GM12878 (cell line): ENCODE data around the gene MED19. TPM values are rescaled to one million over a fixed set of nuclear protein-coding genes. Genes with fewer than 3 reads are reported as not detected.
A peak's percentile ranks its signal among the peaks of the same experiment; 100 is the strongest.

Experiments
- CBFB ChIP-seq: IDR thresholded peaks from 2 replicates; pipeline ENCODE4 v1.6.1; 2016; ENCODE audit warnings: antibody characterized with exemption, low read depth
- CBX3 ChIP-seq: fragments of 200-600 bp; sonication (generic); IDR thresholded peaks from 2 replicates; pipeline ENCODE4 v1.6.1; 2016; ENCODE audit warnings: low read depth, borderline replicate concordance
- GATAD2B ChIP-seq: fragments of 450-650 bp; conservative IDR thresholded peaks from 2 replicates; pipeline ENCODE4 v1.6.1; 2017; ENCODE audit warnings: low read depth, mild to moderate bottlenecking, moderate library complexity
- KLF5 ChIP-seq: fragments of 450-650 bp; IDR thresholded peaks from 2 replicates; pipeline ENCODE4 v1.6.1; 2014; ENCODE audit warnings: mild to moderate bottlenecking; ENCODE audit not compliant: partially characterized antibody
- MEF2A ChIP-seq: IDR thresholded peaks from 2 replicates; pipeline ENCODE4 v1.6.1; 2011; ENCODE audit warnings: low read depth, mild to moderate bottlenecking, low read length, moderate library complexity; ENCODE audit not compliant: insufficient read depth
- NRF1 ChIP-seq: conservative IDR thresholded peaks from 2 replicates; pipeline ENCODE4 v1.6.1; 2011; ENCODE audit warnings: mild to moderate bottlenecking, low read depth, low read length, improper control_type of control experiment
- RAD51 ChIP-seq: fragments of 450-650 bp; IDR thresholded peaks from 2 replicates; pipeline ENCODE4 v1.6.1; 2016; ENCODE audit warnings: moderate library complexity, mild to moderate bottlenecking, inconsistent platforms
- RFX5 ChIP-seq: IDR thresholded peaks from 2 replicates; pipeline ENCODE4 v1.6.1; 2011; ENCODE audit warnings: low read depth, low read length, improper control_type of control experiment
- TCF3 ChIP-seq: IDR thresholded peaks from 2 replicates; pipeline ENCODE4 v1.6.1; 2012; ENCODE audit warnings: low read depth, mild to moderate bottlenecking, low read length, borderline replicate concordance; ENCODE audit not compliant: insufficient read depth
- polyA plus RNA-seq, 11 experiments: library from polyadenylated mRNA; depleted of rRNA in 4 of 11; unstranded in 6 of 11; stranded (reverse) in 5 of 11; fragments of >200 nt; fragmentation: Nextera tagmentation in 4 of 11; fragmentation: Illumina TruSeq in 1 of 11; extraction: Ambion mirVana in 4 of 11; extraction: Trizol in 1 of 11; gene quantifications; 1 replicate in 1 of 11; 2 replicates in 10 of 11; pipeline versions ENCODE4 v1.2.1 to v1.2.3, GENCODE V29; 2011 to 2016; ENCODE audit warnings: inconsistent platforms in 2 of 11, missing spikeins in 2 of 11, low read depth in 1 of 11
- total RNA-seq, 4 experiments: library from RNA; depleted of rRNA in 3 of 4; stranded (reverse); fragments of >200 nt in 3 of 4; fragmentation: Illumina TruSeq in 1 of 4; extraction: Trizol in 1 of 4; gene quantifications; 2 replicates each; pipeline versions ENCODE4 v1.2.1 to v1.2.3, GENCODE V29; 2013 to 2021
- TF ChIP-seq, protein P1 (sequence below): fragments of 450-650 bp; IDR thresholded peaks from 2 replicates; pipeline ENCODE4 v1.6.1; 2017; ENCODE audit warnings: antibody characterized with exemption, mild to moderate bottlenecking, moderate library complexity
- TF ChIP-seq, protein P2 (sequence below): fragments of 450-650 bp; IDR thresholded peaks from 2 replicates; pipeline ENCODE4 v1.6.1; 2016; ENCODE audit warnings: mild to moderate bottlenecking
- TF ChIP-seq, protein P3 (sequence below): fragments of 450-650 bp; IDR thresholded peaks from 2 replicates; pipeline ENCODE4 v1.6.1; 2018; ENCODE audit warnings: mild to moderate bottlenecking, low read depth, moderate library complexity; ENCODE audit not compliant: partially characterized antibody
- TF ChIP-seq, protein P4 (sequence below): fragments of 450-650 bp; formaldehyde crosslinking; IDR thresholded peaks from 2 replicates; pipeline ENCODE4 v1.5.0; 2022; ENCODE audit warnings: mild to moderate bottlenecking, missing genetic modification characterization
- TF ChIP-seq, protein P5 (sequence below): fragments of 450-650 bp; IDR thresholded peaks from 2 replicates; pipeline ENCODE4 v1.6.1; 2016; ENCODE audit warnings: mild to moderate bottlenecking, moderate library complexity, borderline replicate concordance

Gene MED19
- total and polyA plus RNA-seq, 10 of the 15 experiments (the other 5 are each of a cell fraction or from before 2014, with no cell fraction given): 4.9 to 28.2 (median 17.3) TPM

DNA sequence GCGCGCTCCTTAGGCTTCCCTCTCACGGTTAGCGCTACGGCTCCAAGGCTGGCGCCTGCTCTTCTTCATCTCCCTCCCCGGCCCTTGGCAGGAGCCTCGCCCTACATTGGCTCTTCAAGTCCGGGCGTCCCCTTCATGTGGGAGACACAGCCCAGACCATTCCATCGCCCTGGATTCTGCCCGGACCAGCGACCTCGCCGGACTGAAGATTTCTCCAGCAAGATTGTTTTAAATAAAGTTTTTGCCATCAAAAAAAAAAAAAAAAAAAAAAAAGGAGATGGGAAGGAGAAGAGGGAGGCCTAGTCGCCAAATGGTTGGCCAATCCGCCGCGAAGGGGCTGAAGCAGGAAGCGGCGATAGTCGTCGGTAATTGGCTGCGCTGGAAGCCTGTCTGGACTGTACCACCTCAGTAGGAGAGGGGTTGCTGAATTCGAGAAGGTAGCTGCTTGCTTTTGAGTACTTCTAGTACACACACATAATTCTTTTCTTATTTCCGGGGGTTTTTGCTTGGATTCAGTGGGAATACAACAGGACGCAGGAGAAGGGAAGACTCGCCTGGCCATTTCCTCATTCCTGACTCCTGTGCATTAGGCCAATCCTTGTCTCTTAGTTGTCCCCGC is 44.8 kb downstream of the MED19 start (continued):
- TF ChIP-seq, protein P1, sequence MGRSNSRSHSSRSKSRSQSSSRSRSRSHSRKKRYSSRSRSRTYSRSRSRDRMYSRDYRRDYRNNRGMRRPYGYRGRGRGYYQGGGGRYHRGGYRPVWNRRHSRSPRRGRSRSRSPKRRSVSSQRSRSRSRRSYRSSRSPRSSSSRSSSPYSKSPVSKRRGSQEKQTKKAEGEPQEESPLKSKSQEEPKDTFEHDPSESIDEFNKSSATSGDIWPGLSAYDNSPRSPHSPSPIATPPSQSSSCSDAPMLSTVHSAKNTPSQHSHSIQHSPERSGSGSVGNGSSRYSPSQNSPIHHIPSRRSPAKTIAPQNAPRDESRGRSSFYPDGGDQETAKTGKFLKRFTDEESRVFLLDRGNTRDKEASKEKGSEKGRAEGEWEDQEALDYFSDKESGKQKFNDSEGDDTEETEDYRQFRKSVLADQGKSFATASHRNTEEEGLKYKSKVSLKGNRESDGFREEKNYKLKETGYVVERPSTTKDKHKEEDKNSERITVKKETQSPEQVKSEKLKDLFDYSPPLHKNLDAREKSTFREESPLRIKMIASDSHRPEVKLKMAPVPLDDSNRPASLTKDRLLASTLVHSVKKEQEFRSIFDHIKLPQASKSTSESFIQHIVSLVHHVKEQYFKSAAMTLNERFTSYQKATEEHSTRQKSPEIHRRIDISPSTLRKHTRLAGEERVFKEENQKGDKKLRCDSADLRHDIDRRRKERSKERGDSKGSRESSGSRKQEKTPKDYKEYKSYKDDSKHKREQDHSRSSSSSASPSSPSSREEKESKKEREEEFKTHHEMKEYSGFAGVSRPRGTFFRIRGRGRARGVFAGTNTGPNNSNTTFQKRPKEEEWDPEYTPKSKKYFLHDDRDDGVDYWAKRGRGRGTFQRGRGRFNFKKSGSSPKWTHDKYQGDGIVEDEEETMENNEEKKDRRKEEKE: peak; percentile 93
- TF ChIP-seq NRF1 (no peak), CBFB (0 out of 2 replicates have a peak, but pooled peaks have one; percentile 19), KLF5 (peak; percentile 99), RFX5 (no peak), RAD51 (no peak), TCF3 (no peak), CBX3 (no peak), GATAD2B (no peak), MEF2A (no peak)
- TF ChIP-seq, protein P2, sequence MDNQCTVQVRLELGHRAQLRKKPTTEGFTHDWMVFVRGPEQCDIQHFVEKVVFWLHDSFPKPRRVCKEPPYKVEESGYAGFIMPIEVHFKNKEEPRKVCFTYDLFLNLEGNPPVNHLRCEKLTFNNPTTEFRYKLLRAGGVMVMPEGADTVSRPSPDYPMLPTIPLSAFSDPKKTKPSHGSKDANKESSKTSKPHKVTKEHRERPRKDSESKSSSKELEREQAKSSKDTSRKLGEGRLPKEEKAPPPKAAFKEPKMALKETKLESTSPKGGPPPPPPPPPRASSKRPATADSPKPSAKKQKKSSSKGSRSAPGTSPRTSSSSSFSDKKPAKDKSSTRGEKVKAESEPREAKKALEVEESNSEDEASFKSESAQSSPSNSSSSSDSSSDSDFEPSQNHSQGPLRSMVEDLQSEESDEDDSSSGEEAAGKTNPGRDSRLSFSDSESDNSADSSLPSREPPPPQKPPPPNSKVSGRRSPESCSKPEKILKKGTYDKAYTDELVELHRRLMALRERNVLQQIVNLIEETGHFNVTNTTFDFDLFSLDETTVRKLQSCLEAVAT: peak; percentile 74; the same call in 1 of the 2 replicates
- TF ChIP-seq, protein P3, sequence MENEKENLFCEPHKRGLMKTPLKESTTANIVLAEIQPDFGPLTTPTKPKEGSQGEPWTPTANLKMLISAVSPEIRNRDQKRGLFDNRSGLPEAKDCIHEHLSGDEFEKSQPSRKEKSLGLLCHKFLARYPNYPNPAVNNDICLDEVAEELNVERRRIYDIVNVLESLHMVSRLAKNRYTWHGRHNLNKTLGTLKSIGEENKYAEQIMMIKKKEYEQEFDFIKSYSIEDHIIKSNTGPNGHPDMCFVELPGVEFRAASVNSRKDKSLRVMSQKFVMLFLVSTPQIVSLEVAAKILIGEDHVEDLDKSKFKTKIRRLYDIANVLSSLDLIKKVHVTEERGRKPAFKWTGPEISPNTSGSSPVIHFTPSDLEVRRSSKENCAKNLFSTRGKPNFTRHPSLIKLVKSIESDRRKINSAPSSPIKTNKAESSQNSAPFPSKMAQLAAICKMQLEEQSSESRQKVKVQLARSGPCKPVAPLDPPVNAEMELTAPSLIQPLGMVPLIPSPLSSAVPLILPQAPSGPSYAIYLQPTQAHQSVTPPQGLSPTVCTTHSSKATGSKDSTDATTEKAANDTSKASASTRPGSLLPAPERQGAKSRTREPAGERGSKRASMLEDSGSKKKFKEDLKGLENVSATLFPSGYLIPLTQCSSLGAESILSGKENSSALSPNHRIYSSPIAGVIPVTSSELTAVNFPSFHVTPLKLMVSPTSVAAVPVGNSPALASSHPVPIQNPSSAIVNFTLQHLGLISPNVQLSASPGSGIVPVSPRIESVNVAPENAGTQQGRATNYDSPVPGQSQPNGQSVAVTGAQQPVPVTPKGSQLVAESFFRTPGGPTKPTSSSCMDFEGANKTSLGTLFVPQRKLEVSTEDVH: peak; percentile 74
- TF ChIP-seq, protein P4, sequence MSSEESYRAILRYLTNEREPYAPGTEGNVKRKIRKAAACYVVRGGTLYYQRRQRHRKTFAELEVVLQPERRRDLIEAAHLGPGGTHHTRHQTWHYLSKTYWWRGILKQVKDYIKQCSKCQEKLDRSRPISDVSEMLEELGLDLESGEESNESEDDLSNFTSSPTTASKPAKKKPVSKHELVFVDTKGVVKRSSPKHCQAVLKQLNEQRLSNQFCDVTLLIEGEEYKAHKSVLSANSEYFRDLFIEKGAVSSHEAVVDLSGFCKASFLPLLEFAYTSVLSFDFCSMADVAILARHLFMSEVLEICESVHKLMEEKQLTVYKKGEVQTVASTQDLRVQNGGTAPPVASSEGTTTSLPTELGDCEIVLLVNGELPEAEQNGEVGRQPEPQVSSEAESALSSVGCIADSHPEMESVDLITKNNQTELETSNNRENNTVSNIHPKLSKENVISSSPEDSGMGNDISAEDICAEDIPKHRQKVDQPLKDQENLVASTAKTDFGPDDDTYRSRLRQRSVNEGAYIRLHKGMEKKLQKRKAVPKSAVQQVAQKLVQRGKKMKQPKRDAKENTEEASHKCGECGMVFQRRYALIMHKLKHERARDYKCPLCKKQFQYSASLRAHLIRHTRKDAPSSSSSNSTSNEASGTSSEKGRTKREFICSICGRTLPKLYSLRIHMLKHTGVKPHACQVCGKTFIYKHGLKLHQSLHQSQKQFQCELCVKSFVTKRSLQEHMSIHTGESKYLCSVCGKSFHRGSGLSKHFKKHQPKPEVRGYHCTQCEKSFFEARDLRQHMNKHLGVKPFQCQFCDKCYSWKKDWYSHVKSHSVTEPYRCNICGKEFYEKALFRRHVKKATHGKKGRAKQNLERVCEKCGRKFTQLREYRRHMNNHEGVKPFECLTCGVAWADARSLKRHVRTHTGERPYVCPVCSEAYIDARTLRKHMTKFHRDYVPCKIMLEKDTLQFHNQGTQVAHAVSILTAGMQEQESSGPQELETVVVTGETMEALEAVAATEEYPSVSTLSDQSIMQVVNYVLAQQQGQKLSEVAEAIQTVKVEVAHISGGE (CRISPR knock-in tag): no peak
- TF ChIP-seq, protein P5, sequence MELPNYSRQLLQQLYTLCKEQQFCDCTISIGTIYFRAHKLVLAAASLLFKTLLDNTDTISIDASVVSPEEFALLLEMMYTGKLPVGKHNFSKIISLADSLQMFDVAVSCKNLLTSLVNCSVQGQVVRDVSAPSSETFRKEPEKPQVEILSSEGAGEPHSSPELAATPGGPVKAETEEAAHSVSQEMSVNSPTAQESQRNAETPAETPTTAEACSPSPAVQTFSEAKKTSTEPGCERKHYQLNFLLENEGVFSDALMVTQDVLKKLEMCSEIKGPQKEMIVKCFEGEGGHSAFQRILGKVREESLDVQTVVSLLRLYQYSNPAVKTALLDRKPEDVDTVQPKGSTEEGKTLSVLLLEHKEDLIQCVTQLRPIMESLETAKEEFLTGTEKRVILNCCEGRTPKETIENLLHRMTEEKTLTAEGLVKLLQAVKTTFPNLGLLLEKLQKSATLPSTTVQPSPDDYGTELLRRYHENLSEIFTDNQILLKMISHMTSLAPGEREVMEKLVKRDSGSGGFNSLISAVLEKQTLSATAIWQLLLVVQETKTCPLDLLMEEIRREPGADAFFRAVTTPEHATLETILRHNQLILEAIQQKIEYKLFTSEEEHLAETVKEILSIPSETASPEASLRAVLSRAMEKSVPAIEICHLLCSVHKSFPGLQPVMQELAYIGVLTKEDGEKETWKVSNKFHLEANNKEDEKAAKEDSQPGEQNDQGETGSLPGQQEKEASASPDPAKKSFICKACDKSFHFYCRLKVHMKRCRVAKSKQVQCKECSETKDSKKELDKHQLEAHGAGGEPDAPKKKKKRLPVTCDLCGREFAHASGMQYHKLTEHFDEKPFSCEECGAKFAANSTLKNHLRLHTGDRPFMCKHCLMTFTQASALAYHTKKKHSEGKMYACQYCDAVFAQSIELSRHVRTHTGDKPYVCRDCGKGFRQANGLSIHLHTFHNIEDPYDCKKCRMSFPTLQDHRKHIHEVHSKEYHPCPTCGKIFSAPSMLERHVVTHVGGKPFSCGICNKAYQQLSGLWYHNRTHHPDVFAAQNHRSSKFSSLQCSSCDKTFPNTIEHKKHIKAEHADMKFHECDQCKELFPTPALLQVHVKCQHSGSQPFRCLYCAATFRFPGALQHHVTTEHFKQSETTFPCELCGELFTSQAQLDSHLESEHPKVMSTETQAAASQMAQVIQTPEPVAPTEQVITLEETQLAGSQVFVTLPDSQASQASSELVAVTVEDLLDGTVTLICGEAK: peak; percentile 100
